HepG2 (cell line): ENCODE measurements around the gene CREM. TPM values are rescaled to one million over a fixed set of nuclear protein-coding genes. Genes with fewer than 3 reads are reported as not detected.

ENCODE experiments used
- ATAC-seq: fragments of 200-7000 bp; cut with Tn5 transposase; 3 replicates; pipeline ENCODE4 v1.9.1; 2020; ENCODE audit warnings: mild to moderate bottlenecking, moderate library complexity
- BruUV-seq: library from RNA; stranded (reverse); fragments of 400-500 nt; replicated peaks from 2 replicates; lab custom pipeline; 2021; lab: Mats Ljungman, UMichigan
- CTCF ChIA-PET: fragments of 300-600 bp; formaldehyde crosslinking; extraction: SDS; loops from one replicate; lab custom pipeline; 2021; ENCODE audit warnings: low total read pairs, inconsistent platforms, low intra/inter-chr PET ratio; lab: Yijun Ruan, JAX
- POLR2A ChIA-PET: fragments of 350-600 bp; sonication (Branson Sonifier 250); formaldehyde crosslinking; loops from one replicate; lab custom pipeline; 2020; ENCODE audit warnings: antibody characterized with exemption, inconsistent platforms; lab: Yijun Ruan, JAX
- DNase-seq: peaks from one replicate; pipeline ENCODE4 v3.0.0-alpha.2; 2015; ENCODE audit warnings: low spot score
- FAIRE-seq: peaks from 3 replicates; lab custom pipeline; 2011; peaks lifted over from hg19 to GRCh38; lab: Jason Lieb, UNC
- H2AFZ ChIP-seq: one replicate; pipeline ENCODE4 v1.6.1; 2011; ENCODE audit warnings: low read length, inconsistent platforms
- H3K27ac ChIP-seq: fragments of 300-600 bp; 3 replicates; pipeline ENCODE4 v1.8.0; 2011; ENCODE audit warnings: mixed run types, mild to moderate bottlenecking, mixed read lengths, low read length, inconsistent platforms; ENCODE audit not compliant: insufficient read depth; ENCODE audit errors: extremely low read length
- H3K27me3 ChIP-seq, 2 experiments: fragments of 200-600 bp in 1 of 2; 2 replicates in 1 of 2; 3 replicates in 1 of 2; pipeline versions ENCODE4 v1.6.0 to v1.8.0; 2011; ENCODE audit warnings: low read length in 2 of 2, mild to moderate bottlenecking in 2 of 2, moderate library complexity in 2 of 2, inconsistent platforms in 1 of 2; ENCODE audit not compliant: insufficient read depth in 2 of 2, control insufficient read depth in 1 of 2
- H3K36me3 ChIP-seq, 2 experiments: fragments of 200-600 bp in 1 of 2; replicated peaks in 1 of 2; 2 replicates in 1 of 2; 3 replicates in 1 of 2; pipeline versions ENCODE4 v1.5.1 to v1.8.0; 2011; ENCODE audit warnings: low read length in 2 of 2, inconsistent platforms in 1 of 2; ENCODE audit not compliant: insufficient read depth in 2 of 2, control insufficient read depth in 1 of 2
- H3K4me1 ChIP-seq: 2 replicates; pipeline ENCODE4 v1.5.1; 2012; ENCODE audit warnings: low read length, inconsistent platforms; ENCODE audit not compliant: insufficient read depth
- H3K4me2 ChIP-seq: 2 replicates; pipeline ENCODE4 v1.6.0; 2011; ENCODE audit warnings: low read depth, low read length, inconsistent platforms
- H3K4me3 ChIP-seq, 3 experiments: fragments of 200-600 bp in 1 of 3; sonication (generic), shearing (Covaris generic) in 1 of 3; replicated peaks in 1 of 3; 2 replicates each; pipeline ENCODE4 v1.5.1; 2011 to 2016; ENCODE audit warnings: low read length in 3 of 3, inconsistent platforms in 2 of 3, low read depth in 2 of 3, mild to moderate bottlenecking in 2 of 3, control low read depth in 1 of 3, mixed read lengths in 1 of 3; ENCODE audit not compliant: insufficient read depth in 1 of 3
- H3K79me2 ChIP-seq: one replicate; pipeline ENCODE4 v1.6.1; 2011; ENCODE audit warnings: low read length, inconsistent platforms; ENCODE audit not compliant: insufficient read depth
- H3K9ac ChIP-seq: 2 replicates; pipeline ENCODE4 v1.6.0; 2011; ENCODE audit warnings: mild to moderate bottlenecking, low read depth, low read length, inconsistent platforms; ENCODE audit not compliant: insufficient read depth
- H3K9me3 ChIP-seq: 2 replicates; pipeline ENCODE4 v1.5.1; 2012; ENCODE audit warnings: mild to moderate bottlenecking, low read length
- H4K20me1 ChIP-seq: 2 replicates; pipeline ENCODE4 v1.6.0; 2011; ENCODE audit warnings: inconsistent platforms, mild to moderate bottlenecking, low read length, moderate library complexity; ENCODE audit not compliant: insufficient read depth
- BCL6 ChIP-seq: IDR thresholded peaks from 2 replicates; pipeline ENCODE4 v1.6.1; 2016; ENCODE audit warnings: missing genetic modification reagents, missing compliant biosample characterization
- FOXA3 ChIP-seq: IDR thresholded peaks from 2 replicates; pipeline ENCODE4 v1.6.1; 2016; ENCODE audit warnings: missing genetic modification reagents, missing compliant biosample characterization
- HDAC2 ChIP-seq: sonication (generic); formaldehyde crosslinking; IDR thresholded peaks from 2 replicates; pipeline ENCODE4 v1.4.0; 2020; ENCODE audit warnings: missing genetic modification reagents
- ISX ChIP-seq: sonication (generic); formaldehyde crosslinking; conservative IDR thresholded peaks from 2 replicates; pipeline ENCODE4 v1.5.0; 2020; ENCODE audit warnings: missing genetic modification reagents
- RAD21 ChIP-seq: fragments of 450-650 bp; formaldehyde crosslinking; IDR thresholded peaks from 2 replicates; pipeline ENCODE4 v1.5.0; 2020; ENCODE audit warnings: mild to moderate bottlenecking
- REPIN1 ChIP-seq: sonication (generic); formaldehyde crosslinking; IDR thresholded peaks from 2 replicates; pipeline ENCODE4 v1.8.0; 2022; ENCODE audit warnings: missing genetic modification reagents, low read depth, mild to moderate bottlenecking, borderline replicate concordance
- SAP130 ChIP-seq: IDR thresholded peaks from 2 replicates; pipeline ENCODE4 v1.6.1; 2016; ENCODE audit warnings: low read depth
- SMC3 ChIP-seq: IDR thresholded peaks from 2 replicates; pipeline ENCODE4 v1.6.1; 2011; ENCODE audit warnings: low read length, improper control_type of control experiment
- SOX6 ChIP-seq, 2 experiments: fragments of 450-650 bp in 1 of 2; sonication (generic) in 1 of 2; formaldehyde crosslinking in 1 of 2; IDR thresholded peaks; 2 replicates each; pipeline versions ENCODE4 v1.4.0 to v1.6.1; 2017 to 2020; ENCODE audit warnings: antibody characterized with exemption in 1 of 2, mild to moderate bottlenecking in 1 of 2, missing genetic modification reagents in 1 of 2
- TARDBP ChIP-seq: sonication (generic); formaldehyde crosslinking; IDR thresholded peaks from 2 replicates; pipeline ENCODE4 v1.8.0; 2022; ENCODE audit warnings: mild to moderate bottlenecking, missing genetic modification reagents
- ZFP37 ChIP-seq: sonication (generic); formaldehyde crosslinking; IDR thresholded peaks from 2 replicates; pipeline ENCODE4 v1.4.0; 2020; ENCODE audit warnings: missing genetic modification reagents, borderline replicate concordance
- ZFX ChIP-seq: sonication (generic); formaldehyde crosslinking; IDR thresholded peaks from 2 replicates; pipeline ENCODE4 v1.4.0; 2020; ENCODE audit warnings: mild to moderate bottlenecking, low read depth, missing genetic modification reagents, moderate library complexity
- ZMYM3 ChIP-seq: sonication (generic); formaldehyde crosslinking; IDR thresholded peaks from 2 replicates; pipeline ENCODE4 v1.5.1; 2020; ENCODE audit warnings: mild to moderate bottlenecking, missing genetic modification reagents
- ZNF121 ChIP-seq: sonication (generic); formaldehyde crosslinking; IDR thresholded peaks from 2 replicates; pipeline ENCODE4 v1.5.0; 2020; ENCODE audit warnings: mild to moderate bottlenecking, missing genetic modification reagents
- ZNF234 ChIP-seq: sonication (generic); formaldehyde crosslinking; conservative IDR thresholded peaks from 2 replicates; pipeline ENCODE4 v1.5.1; 2020; ENCODE audit warnings: mild to moderate bottlenecking, missing genetic modification reagents
- ZNF383 ChIP-seq: sonication (generic); formaldehyde crosslinking; IDR thresholded peaks from 2 replicates; pipeline ENCODE4 v1.4.0; 2020; ENCODE audit warnings: missing genetic modification reagents, mild to moderate bottlenecking, borderline replicate concordance
- WGBS: methylation state at CpG from one replicate; pipeline ENCODE4 v1.1.6; 2017; ENCODE audit warnings: low lambda C conversion rate; 5-methylcytosine and 5-hydroxymethylcytosine counted together
- in situ Hi-C: cut with HindIII; loops from 2 replicates; pipeline ENCODE4 v1.10.0; 2017; ENCODE audit warnings: low pct_unique_long_range_greater_than_20kb; ENCODE audit not compliant: extremely low pct_ligation_motif_present
- intact Hi-C: fragments of 100-400 bp; cut with micrococcal nuclease; formaldehyde crosslinking; loops from one replicate; pipeline ENCODE4 v1.10.0; 2022; ENCODE audit not compliant: unreplicated experiment
- polyA plus RNA-seq, 8 experiments: library from polyadenylated mRNA; depleted of rRNA in 3 of 8; stranded (reverse) in 7 of 8; unstranded in 1 of 8; fragments of >200 nt; fragmentation: Illumina TruSeq in 4 of 8; extraction: Trizol in 4 of 8; gene quantifications; 2 replicates each; pipeline versions ENCODE4 v1.2.1 to v1.2.3, GENCODE V29; 2011 to 2016; ENCODE audit warnings: low read depth in 4 of 8, missing spikeins in 1 of 8, mixed read lengths in 1 of 8; ENCODE audit not compliant: insufficient read depth in 1 of 8
- total RNA-seq, 5 experiments: library from RNA; depleted of rRNA; stranded (reverse); fragments of >200 nt; fragmentation: Illumina TruSeq; extraction: Trizol; gene quantifications; 2 replicates each; pipeline ENCODE4 v1.2.3, GENCODE V29; 2016; ENCODE audit warnings: low read depth in 1 of 5
- TF ChIP-seq, protein P1 (sequence below): sonication (generic); formaldehyde crosslinking; IDR thresholded peaks from 2 replicates; pipeline ENCODE4 v1.5.0; 2020; ENCODE audit warnings: mild to moderate bottlenecking, missing genetic modification reagents, moderate library complexity
- TF ChIP-seq, protein P2 (sequence below): sonication (generic); formaldehyde crosslinking; IDR thresholded peaks from 2 replicates; pipeline ENCODE4 v1.5.0; 2020; ENCODE audit warnings: mild to moderate bottlenecking, missing genetic modification reagents
- TF ChIP-seq, protein P3 (sequence below): IDR thresholded peaks from 2 replicates; pipeline ENCODE4 v1.6.1; 2012; ENCODE audit warnings: low read depth, low read length, improper control_type of control experiment

Gene CREM
- total and polyA plus RNA-seq, 2 of the 13 experiments (the other 11 are each of a cell fraction or from before 2014, with no cell fraction given) = 21.3 to 25.4 TPM

GRCh38 chr10:35218339-35218955, 91.8 kb downstream of the CREM start:
- CTCF ChIA-PET = interaction anchor here (0.7 to 2.3 kb wide), 4 partner anchors 23 to 98 kb away, joined by 3 to 22 read pairs (median 6); partner anchors contain the start of gene CREM
- no peak overlapping the region for H2AFZ ChIP-seq
- in situ Hi-C loops (loop anchor here (5.0 kb wide), 1 partner anchor 96 kb away; no protein-coding TSS in a partner anchor), intact Hi-C loops (loop anchor here (1.0 kb wide), 2 partner anchors 92 to 98 kb away; partner anchors contain the start of gene CREM)
- H3K9me3 ChIP-seq = no peaks in the 10 kb centered on the region
- peaks cover 61% of the 10 kb centered on the region for H3K4me1 ChIP-seq
- BruUV-seq = no TSS peak
- WGBS = 21% methylated on average over 7 of the region's 7 CpGs
- ATAC-seq (peak; percentile 62), FAIRE-seq (peak; percentile 77), DNase-seq (peak; percentile 77)
- H3K9ac ChIP-seq = no peak overlapping the region
- H3K79me2 ChIP-seq = no peaks in the 10 kb centered on the region
- no peak overlapping the region for H3K4me3 ChIP-seq
- no peaks in the 10 kb centered on the region for H4K20me1 ChIP-seq
- no peak overlapping the region for H3K27ac ChIP-seq
- POLR2A ChIA-PET = interaction anchor here (2.7 kb wide), 1 partner anchor 91 kb away, joined by 26 read pairs; the partner anchor contains the start of gene CREM
- H3K36me3 ChIP-seq = no peaks in the 10 kb centered on the region
- H3K27me3 ChIP-seq = no peaks in the 10 kb centered on the region
- peak overlapping the region; percentile 44 for H3K4me2 ChIP-seq
- TF ChIP-seq REPIN1 (peak; percentile 32; the same call in 1 of the 2 replicates), ZNF383 (CRISPR knock-in tag) (no peak), ZMYM3 (CRISPR knock-in tag) (peak; percentile 55; the same call in 1 of the 2 replicates), ZFP37 (CRISPR knock-in tag) (no peak), ZFX (peak; percentile 17; the same call in 1 of the 2 replicates), ZNF234 (CRISPR knock-in tag) (no peak), FOXA3 (0 out of 2 replicates have a peak, but pooled peaks have one; percentile 19), HDAC2 (CRISPR knock-in tag) (peak; percentile 36; the same call in 1 of the 2 replicates), TARDBP (CRISPR knock-in tag) (0 out of 2 replicates have a peak, but pooled peaks have one; percentile 27), SAP130 (peak; percentile 22; the same call in 1 of the 2 replicates), ISX (CRISPR knock-in tag) (no peak), SMC3 (peak; percentile 79), BCL6 (0 out of 2 replicates have a peak, but pooled peaks have one; percentile 16), ZNF121 (CRISPR knock-in tag) (peak; percentile 86), SOX6 (IDR thresholded peaks at IDR 0.05) (no peak), SOX6 (CRISPR knock-in tag; IDR thresholded peaks at IDR 0.05) (peak; percentile 12; the same call in 1 of the 2 replicates), RAD21 (peak; percentile 45; the same call in 1 of the 2 replicates)
- TF ChIP-seq, protein P1, sequence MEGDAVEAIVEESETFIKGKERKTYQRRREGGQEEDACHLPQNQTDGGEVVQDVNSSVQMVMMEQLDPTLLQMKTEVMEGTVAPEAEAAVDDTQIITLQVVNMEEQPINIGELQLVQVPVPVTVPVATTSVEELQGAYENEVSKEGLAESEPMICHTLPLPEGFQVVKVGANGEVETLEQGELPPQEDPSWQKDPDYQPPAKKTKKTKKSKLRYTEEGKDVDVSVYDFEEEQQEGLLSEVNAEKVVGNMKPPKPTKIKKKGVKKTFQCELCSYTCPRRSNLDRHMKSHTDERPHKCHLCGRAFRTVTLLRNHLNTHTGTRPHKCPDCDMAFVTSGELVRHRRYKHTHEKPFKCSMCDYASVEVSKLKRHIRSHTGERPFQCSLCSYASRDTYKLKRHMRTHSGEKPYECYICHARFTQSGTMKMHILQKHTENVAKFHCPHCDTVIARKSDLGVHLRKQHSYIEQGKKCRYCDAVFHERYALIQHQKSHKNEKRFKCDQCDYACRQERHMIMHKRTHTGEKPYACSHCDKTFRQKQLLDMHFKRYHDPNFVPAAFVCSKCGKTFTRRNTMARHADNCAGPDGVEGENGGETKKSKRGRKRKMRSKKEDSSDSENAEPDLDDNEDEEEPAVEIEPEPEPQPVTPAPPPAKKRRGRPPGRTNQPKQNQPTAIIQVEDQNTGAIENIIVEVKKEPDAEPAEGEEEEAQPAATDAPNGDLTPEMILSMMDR (CRISPR knock-in tag) = peak; percentile 83
- TF ChIP-seq, protein P2, sequence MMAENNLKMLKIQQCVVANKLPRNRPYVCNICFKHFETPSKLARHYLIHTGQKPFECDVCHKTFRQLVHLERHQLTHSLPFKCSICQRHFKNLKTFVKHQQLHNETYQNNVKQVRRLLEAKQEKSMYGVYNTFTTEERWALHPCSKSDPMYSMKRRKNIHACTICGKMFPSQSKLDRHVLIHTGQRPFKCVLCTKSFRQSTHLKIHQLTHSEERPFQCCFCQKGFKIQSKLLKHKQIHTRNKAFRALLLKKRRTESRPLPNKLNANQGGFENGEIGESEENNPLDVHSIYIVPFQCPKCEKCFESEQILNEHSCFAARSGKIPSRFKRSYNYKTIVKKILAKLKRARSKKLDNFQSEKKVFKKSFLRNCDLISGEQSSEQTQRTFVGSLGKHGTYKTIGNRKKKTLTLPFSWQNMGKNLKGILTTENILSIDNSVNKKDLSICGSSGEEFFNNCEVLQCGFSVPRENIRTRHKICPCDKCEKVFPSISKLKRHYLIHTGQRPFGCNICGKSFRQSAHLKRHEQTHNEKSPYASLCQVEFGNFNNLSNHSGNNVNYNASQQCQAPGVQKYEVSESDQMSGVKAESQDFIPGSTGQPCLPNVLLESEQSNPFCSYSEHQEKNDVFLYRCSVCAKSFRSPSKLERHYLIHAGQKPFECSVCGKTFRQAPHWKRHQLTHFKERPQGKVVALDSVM (CRISPR knock-in tag) = peak; percentile 83
- TF ChIP-seq, protein P3, sequence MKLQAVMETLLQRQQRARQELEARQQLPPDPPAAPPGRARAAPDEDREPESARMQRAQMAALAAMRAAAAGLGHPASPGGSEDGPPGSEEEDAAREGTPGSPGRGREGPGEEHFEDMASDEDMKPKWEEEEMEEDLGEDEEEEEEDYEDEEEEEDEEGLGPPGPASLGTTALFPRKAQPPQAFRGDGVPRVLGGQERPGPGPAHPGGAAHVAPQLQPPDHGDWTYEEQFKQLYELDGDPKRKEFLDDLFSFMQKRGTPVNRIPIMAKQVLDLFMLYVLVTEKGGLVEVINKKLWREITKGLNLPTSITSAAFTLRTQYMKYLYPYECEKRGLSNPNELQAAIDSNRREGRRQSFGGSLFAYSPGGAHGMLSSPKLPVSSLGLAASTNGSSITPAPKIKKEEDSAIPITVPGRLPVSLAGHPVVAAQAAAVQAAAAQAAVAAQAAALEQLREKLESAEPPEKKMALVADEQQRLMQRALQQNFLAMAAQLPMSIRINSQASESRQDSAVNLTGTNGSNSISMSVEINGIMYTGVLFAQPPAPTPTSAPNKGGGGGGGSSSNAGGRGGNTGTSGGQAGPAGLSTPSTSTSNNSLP = peak; percentile 60; the same call in 1 of the 2 replicates
